Neural cell (in vitro differentiated cells): ENCODE results near the gene PLXDC1.

Experiments used
- CTCF ChIP-seq: fragments of 450-650 bp; IDR thresholded peaks from 2 replicates; pipeline ENCODE4 v1.5.1; 2014; ENCODE audit warnings: antibody characterized with exemption, mild to moderate bottlenecking, moderate library complexity; ENCODE audit not compliant: poor library complexity, severe bottlenecking
- EP300 ChIP-seq: fragments of 450-650 bp; conservative IDR thresholded peaks from 2 replicates; pipeline ENCODE4 v1.6.1; 2014; ENCODE audit warnings: antibody characterized with exemption, mild to moderate bottlenecking, moderate library complexity; ENCODE audit not compliant: poor library complexity, severe bottlenecking
- EZH2 ChIP-seq: fragments of 200-600, 300-800 bp; shearing (Covaris generic), sonication (generic); IDR thresholded peaks from 2 replicates; pipeline ENCODE4 v1.6.1; 2014; ENCODE audit warnings: antibody characterized with exemption, low read length, borderline replicate concordance, mild to moderate bottlenecking; ENCODE audit not compliant: insufficient read depth, poor library complexity, severe bottlenecking
- MXI1 ChIP-seq: fragments of 450-650 bp; conservative IDR thresholded peaks from 2 replicates; pipeline ENCODE4 v1.6.1; 2014; ENCODE audit warnings: antibody characterized with exemption, mild to moderate bottlenecking; ENCODE audit not compliant: poor library complexity, severe bottlenecking
- POLR2AphosphoS5 ChIP-seq: IDR thresholded peaks from 2 replicates; pipeline ENCODE4 v1.6.1; 2012
- RAD21 ChIP-seq: fragments of 450-650 bp; conservative IDR thresholded peaks from 2 replicates; pipeline ENCODE4 v1.6.1; 2014; ENCODE audit warnings: antibody characterized with exemption, mild to moderate bottlenecking, moderate library complexity
- REST ChIP-seq: IDR thresholded peaks from 2 replicates; pipeline ENCODE4 v1.6.1; 2012; ENCODE audit warnings: borderline replicate concordance
- SMC3 ChIP-seq: fragments of 450-650 bp; conservative IDR thresholded peaks from 2 replicates; pipeline ENCODE4 v1.6.1; 2014; ENCODE audit warnings: antibody characterized with exemption, mild to moderate bottlenecking, moderate library complexity; ENCODE audit not compliant: poor library complexity
- TAF1 ChIP-seq: IDR thresholded peaks from 2 replicates; pipeline ENCODE4 v1.6.1; 2012; ENCODE audit warnings: low read depth

DNA sequence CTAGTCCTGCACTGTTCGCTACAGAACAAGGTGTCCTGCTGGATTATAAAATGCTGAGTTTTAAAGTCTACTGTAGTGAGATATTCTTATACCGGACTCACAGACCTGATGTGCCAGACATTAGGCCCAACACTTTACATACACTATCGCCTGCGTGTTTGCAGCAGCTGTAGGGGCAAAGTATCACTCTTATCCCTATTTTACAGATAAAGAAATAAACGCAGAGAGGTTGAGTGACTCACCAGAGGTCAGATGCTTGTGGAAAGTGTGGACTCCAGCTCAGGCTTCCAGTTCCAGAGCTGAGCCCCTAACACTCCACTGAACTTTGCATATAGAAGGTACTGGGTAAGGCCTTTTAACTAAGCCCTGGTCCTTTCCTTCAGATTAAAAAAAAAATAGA lies 47.4 kb downstream of the PLXDC1 start:
- TF ChIP-seq EZH2: no peak
- no peak for TF ChIP-seq CTCF
- TF ChIP-seq POLR2AphosphoS5: no peak
- TF ChIP-seq REST: no peak
- no peak for TF ChIP-seq EP300
- TF ChIP-seq RAD21: no peak
- TF ChIP-seq SMC3: no peak
- no peak for TF ChIP-seq MXI1
- TF ChIP-seq TAF1: no peak
